Fibroblast of villous mesenchyme (primary cell): ENCODE data around the gene TOMM20. TPM values are rescaled to one million over a fixed set of nuclear protein-coding genes. Genes with fewer than 3 reads are reported as not detected.

Source experiments
- DNase-seq: peaks from one replicate; pipeline ENCODE4 v3.0.0-alpha.2; 2010; ENCODE audit warnings: low read depth
- H3K4me3 ChIP-seq: 2 replicates; pipeline ENCODE4 v1.5.1; 2011; ENCODE audit warnings: low read depth, mild to moderate bottlenecking, low read length
- CTCF ChIP-seq: IDR thresholded peaks from 2 replicates; pipeline ENCODE4 v1.5.1; 2012; ENCODE audit warnings: low read depth, mild to moderate bottlenecking, low read length; ENCODE audit not compliant: insufficient read depth
- total RNA-seq: library from RNA; depleted of rRNA; stranded (reverse); fragments of >200 nt; gene quantifications from 2 replicates; pipeline ENCODE4 v1.2.3, GENCODE V29; 2012

Gene TOMM20
- total RNA-seq, 1 donor = 81.6 TPM

DNA sequence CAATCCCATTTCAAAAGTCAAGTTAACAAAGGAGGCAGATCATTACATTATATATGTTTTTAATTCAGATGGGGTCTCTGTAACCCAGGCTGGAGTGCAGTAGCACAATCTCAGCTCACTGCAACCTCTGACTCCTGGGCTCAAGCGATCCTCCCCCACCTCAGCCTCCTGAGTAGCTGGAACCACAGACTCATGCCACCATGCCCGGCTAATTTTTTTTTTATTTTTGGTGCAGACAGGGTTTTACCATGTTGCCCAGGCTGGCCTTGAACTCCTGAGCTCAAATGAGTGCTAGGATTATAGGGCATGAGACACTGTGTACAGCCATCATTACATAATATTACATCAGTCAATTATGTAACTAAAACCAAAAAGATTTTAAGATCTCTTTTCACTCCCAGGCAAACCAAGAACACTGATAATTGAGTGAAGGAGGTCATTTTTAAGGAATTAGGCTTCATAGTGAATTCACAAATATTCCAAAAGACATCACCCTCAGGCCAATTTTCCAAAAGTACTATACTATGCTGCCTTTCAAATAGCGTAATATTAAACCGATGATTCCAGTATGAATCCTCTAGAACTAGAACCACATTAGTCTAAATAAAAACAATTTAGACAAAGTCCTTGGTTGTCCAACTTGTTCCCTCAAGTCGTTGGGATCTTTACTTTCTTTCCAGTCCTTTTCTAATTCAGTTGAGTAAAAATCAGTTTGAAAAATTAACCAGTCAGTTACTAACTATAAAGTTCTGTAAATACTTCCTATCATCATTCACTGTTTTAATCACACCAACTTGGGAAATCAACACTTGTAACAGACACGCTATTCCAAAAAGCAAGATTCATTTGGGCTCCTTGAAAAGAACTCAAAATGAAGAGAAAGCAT, 16.1 kb downstream of the TOMM20 start:
- no peak for DNase-seq
- H3K4me3 ChIP-seq = no peak overlapping the region
- no peak for TF ChIP-seq CTCF

DNA sequence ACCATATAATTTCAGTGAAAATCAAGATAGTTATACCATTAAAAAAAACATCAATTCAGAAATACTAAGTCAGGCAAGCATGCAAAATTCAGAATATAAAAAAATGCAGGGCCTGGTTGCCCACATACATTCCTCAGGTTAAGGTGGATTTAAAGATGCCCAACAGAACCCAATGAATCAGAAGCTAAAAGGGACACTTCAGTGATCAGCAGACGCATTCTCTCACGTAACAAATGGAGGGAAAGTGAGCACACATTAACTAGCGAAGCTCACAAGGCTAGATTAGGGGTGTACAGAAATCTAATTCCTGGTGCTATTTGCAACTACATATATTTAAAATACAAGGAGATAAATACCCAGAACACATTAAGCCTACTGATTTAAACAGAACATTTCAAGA, 17.5 kb downstream of the TOMM20 start:
- DNase-seq = no peak
- no peak for TF ChIP-seq CTCF
- H3K4me3 ChIP-seq = no peak overlapping the region

GRCh38 chr1:235108876-235109275, 19.8 kb downstream of the TOMM20 start:
- DNase-seq = no peak
- TF ChIP-seq CTCF = no peak
- no peak overlapping the region for H3K4me3 ChIP-seq

- no peak for DNase-seq
- TF ChIP-seq CTCF = no peak
- H3K4me3 ChIP-seq = no peak overlapping the region
Observed at GRCh38 chr1:235108185-235108593, 20.4 kb downstream of the TOMM20 start.

GRCh38 chr1:235107368-235108184, 21.1 kb downstream of the TOMM20 start:
- TF ChIP-seq CTCF = no peak
- H3K4me3 ChIP-seq = no peak overlapping the region
- no peak for DNase-seq

DNA sequence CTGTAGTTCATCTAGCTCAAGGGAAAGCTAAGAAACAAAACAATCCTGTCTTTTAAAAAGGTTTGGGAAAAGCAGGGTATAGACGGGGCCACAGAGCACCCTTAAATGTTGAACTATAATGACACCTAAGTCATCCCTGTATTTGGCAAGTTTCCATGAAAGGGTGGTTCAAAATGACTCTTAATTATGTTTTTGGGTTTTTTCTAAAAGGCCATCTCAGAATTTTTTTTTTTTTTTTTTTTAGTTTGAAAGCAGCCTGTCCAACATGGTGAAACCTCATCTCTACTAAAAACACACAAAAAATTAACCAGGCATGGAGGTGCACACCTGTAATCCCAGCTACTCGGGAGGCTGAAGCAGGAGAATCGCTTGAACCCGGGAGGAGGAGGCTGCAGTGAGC, 22.2 kb downstream of the TOMM20 start:
- no peak for DNase-seq
- H3K4me3 ChIP-seq = no peak overlapping the region
- no peak for TF ChIP-seq CTCF
